OCI-M2 (cell line): ENCODE measurements around the gene SLC26A1.

Experiments
- DNase-seq: peaks from one replicate; lab custom pipeline; 2025; ENCODE audit not compliant: unreplicated experiment; lab: John Stamatoyannopoulos, UW

The SLC26A1 gene

GRCh38 chr4:1029529-1029928, 36.3 kb upstream of the SLC26A1 start:
- DNase-seq = no peak

- DNase-seq = no peak
These were observed 35.5 kb upstream of the SLC26A1 start for GRCh38 chr4:1028574-1029220.

- no peak for DNase-seq
These were observed 34.7 kb upstream of the SLC26A1 start for GRCh38 chr4:1027915-1028238.

GRCh38 chr4:1027219-1027914, 34.2 kb upstream of the SLC26A1 start:
- DNase-seq = no peak

- DNase-seq = no peak
These were observed 32.9 kb upstream of the SLC26A1 start for GRCh38 chr4:1026115-1026514.

GRCh38 chr4:1024882-1025545, 31.8 kb upstream of the SLC26A1 start:
- DNase-seq = no peak

GRCh38 chr4:1023895-1024740, 30.9 kb upstream of the SLC26A1 start:
- DNase-seq = no peak

GRCh38 chr4:1023075-1023640, 30.0 kb upstream of the SLC26A1 start:
- no peak for DNase-seq

- no peak for DNase-seq
These were observed 29.5 kb upstream of the SLC26A1 start for GRCh38 chr4:1022739-1023066.

- DNase-seq = no peak
These were observed 29.0 kb upstream of the SLC26A1 start for GRCh38 chr4:1022051-1022738.

GRCh38 chr4:1021386-1022050, 28.3 kb upstream of the SLC26A1 start:
- DNase-seq = no peak

GRCh38 chr4:1019729-1020470, 26.7 kb upstream of the SLC26A1 start:
- DNase-seq = no peak

GRCh38 chr4:1019320-1019719, 26.1 kb upstream of the SLC26A1 start:
- DNase-seq = no peak

- no peak for DNase-seq
These were observed 25.2 kb upstream of the SLC26A1 start for GRCh38 chr4:1018147-1019020.

- DNase-seq = no peak
These were observed 24.5 kb upstream of the SLC26A1 start for GRCh38 chr4:1017706-1018105.

GRCh38 chr4:1017211-1017610, 24.0 kb upstream of the SLC26A1 start:
- DNase-seq = no peak

- DNase-seq = no peak
These were observed 22.5 kb upstream of the SLC26A1 start for GRCh38 chr4:1015746-1016145.

- DNase-seq = no peak
These were observed 22.0 kb upstream of the SLC26A1 start for GRCh38 chr4:1015179-1015578.
